ENCODE measurements around the gene AKAP17A.
"Not testable (repeated sequence)": the region's sequence is repeated elsewhere in the genome, so short reads cannot be mapped to it uniquely, and the experiment has no call there.

The AKAP17A gene, protein sequence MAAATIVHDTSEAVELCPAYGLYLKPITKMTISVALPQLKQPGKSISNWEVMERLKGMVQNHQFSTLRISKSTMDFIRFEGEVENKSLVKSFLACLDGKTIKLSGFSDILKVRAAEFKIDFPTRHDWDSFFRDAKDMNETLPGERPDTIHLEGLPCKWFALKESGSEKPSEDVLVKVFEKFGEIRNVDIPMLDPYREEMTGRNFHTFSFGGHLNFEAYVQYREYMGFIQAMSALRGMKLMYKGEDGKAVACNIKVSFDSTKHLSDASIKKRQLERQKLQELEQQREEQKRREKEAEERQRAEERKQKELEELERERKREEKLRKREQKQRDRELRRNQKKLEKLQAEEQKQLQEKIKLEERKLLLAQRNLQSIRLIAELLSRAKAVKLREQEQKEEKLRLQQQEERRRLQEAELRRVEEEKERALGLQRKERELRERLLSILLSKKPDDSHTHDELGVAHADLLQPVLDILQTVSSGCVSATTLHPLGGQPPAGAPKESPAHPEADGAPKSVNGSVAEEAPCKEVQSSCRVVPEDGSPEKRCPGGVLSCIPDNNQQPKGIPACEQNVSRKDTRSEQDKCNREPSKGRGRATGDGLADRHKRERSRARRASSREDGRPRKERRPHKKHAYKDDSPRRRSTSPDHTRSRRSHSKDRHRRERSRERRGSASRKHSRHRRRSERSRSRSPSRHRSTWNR

DNA sequence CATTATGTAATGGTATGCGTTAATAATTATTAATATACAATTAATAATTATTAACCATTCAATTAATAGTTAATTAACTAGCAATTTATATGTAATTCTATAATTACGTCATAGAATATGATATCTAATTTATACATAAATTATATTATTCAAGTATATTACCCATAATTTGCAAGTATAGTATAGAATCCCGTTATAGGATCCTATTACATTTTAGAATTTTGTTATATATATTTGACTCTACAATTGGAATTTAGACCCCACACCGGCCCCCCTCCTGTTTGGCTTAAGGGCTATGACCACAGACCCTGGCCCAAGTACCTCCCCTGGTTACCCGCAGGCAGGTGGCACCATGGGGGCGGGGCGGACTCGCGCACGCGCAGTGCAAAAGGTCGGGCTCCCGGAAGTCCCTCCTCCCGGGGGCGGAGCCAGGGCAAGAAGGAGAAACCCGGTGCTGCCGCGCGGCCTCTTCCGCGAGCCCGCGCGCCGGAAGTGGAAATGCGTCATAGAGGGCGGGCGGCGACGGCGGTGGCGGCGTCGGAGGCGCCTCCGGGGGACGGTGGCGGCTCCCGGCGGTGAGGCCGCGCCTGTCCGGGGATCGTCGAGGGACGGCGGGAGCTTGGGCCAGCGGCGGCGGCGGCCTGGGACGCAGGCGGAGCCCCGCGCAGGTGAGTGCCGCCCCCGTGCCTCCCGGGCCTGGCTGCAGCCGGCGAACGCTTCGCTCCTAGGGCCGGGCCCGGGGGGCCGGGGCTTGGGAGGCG, at the start of gene AKAP17A:
TSS of gene AKAP17A (plus strand) at position 503 of the 761 bp plus-strand sequence. CDS start 1,859 bp downstream, outside the sequence.
- DNase-seq (ENCODE audit: low read depth in 2 of 2): peak; percentile 97 to 99

DNA sequence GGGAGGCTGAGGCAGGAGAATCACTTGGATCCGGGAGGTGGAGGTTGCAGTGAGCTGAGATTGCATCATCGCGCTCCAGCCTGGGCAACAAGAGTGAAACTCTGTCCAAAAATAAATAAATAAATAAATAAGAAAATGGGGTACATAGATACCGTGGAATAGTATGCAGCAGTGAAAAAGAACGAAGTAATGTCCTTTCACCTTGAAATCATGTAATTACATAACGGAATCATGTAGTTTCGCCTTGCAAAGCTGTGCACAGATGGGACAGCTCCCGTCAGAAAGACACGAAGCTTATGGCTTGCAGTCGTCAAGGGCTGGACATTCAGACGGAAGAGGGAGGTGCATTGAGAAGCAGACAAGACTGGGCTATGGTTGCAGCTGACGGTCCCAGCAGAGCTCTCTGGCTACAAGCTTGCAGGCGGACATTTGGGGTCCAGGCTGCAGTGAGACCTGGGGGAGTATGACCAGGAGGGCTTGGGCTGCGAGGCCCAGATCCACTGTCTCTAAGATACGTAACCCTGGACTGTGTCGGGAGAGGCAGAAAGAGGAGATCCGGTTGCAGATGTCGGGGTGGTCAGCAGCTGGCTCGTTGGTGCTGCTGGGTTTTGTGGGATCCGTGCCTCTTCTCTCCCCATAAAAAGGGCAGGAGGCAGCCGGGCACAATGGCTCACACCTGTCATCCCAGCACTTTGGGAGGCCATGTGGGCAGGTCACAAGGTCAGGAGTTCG, 48.2 kb upstream of the AKAP17A start:
- no peak for DNase-seq (ENCODE audit: low read depth in 2 of 2)

DNA sequence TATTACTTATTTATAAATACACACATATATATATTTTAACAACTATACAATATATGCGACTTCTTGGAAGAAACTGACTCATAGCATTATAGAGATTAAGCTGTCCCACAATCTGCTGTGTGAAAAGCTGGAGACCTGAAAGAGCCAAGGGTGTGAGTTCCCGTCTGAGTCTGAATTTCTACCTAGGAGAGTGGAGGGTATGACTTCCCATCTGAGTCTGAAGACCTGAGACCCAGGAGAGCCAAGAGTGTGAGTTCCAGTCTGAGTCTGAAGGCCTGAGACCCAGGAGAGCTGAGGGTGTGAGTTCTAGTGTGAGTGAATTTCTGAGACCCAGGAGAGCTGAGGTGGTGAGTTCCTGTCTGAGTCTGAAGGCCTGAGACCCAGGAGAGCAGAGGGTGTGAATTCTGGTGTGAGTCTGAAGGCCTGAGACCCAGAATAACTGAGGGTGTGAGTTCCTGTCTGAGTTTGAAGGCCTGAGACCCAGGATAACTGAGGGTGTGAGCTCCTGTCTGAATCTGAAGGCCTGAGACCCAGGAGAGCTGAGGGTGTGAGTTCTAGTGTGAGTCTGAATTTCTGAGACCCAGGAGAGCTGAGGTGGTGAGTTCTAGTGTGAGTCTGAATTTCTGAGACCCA, 45.5 kb upstream of the AKAP17A start:
- DNase-seq (ENCODE audit: low read depth in 2 of 2): no peak

DNA sequence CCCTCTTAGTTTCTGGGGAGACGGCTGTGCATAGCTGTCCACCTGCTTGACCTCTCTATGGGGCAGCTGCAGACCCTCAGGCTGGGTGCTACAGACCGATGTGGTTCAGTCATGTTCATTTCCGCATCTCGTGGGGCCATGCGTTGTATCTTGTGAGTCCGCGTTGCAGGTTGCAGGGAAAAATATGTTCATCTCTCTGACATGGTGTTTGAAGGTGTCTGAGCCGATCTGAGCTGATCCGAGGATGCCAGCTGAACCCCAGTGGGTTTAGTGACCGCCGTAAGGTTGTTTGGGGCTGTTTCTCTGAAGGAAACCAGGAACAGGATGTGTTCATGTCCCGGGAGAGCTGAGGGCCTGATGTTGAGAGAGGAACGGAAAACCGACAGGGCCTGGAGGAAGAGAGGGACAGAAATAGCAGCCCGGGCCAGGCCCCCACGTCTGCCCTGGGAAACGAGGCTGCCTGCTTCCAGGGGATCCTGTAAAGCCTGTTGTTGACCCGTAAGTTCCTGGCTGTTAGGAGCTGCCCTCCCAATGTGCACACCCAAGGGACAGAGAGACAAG, 44.6 kb upstream of the AKAP17A start:
- no peak for DNase-seq (ENCODE audit: low read depth in 2 of 2)

DNA sequence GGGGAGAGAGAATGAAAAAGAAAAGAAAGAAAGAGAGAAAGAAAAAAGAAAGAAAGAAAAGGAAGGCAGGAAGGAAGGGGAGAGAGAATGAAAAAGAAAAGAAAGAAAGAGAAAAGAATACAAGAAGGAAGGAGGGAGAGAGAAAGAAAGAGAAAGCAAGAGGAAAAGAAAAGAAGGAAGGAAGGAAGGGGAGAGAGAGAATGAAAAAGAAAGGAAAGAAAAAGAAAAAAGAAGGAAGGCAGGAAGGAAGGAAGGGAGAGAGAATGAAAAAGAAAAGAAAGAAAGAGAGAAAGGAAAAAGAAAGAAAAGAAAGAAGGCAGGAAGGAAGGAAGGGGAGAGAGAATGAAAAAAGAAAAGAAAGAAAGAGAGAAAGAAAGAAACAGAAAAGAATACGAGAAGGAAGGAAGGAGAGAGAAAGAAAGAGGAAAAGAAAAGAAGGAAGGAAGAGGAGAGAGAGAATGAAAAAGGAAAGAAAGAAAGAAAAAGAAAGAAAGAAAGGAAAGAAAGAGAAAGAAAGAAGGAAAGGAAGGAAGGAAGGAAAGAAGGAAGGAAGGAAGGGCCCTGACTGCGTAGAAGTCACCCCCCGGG, 39.4 kb upstream of the AKAP17A start:
- DNase-seq (ENCODE audit: low read depth in 2 of 2): no peak

DNA sequence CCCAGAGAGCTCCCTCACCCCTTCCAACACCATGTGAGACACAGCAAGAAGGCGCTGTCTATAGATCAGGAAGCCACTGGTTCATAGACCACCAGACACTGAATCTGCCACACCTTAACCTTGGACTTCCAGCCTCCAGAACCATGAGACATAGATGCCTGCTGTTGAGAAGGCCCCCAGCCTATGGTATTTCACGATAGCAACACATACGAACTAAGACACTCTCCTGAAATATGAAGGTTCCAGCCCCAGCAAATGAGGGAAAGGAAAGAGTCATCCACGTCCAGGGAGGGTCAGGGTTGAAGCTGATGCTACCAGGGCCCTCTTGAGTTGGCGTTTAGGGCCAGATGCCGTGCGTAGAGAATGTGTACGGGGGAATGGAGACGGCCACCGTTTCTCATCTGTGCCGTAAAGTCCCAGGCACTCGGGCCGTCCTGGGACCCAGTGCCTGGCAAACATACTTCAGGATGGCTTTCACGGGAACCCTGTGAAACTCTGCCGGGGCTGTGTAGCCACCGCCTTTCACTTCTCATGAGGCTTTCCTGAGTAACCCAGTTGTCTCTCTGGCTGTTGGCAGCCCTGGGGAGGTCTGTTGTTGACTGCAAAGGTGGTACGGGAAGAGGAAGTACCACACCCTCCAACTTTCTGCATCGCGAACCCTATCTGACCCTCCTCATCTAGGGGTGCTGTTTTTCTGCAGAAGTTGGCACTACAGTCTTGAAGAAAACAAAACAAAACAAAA, 36.8 kb upstream of the AKAP17A start:
- no peak for DNase-seq (ENCODE audit: low read depth in 2 of 2)

DNA sequence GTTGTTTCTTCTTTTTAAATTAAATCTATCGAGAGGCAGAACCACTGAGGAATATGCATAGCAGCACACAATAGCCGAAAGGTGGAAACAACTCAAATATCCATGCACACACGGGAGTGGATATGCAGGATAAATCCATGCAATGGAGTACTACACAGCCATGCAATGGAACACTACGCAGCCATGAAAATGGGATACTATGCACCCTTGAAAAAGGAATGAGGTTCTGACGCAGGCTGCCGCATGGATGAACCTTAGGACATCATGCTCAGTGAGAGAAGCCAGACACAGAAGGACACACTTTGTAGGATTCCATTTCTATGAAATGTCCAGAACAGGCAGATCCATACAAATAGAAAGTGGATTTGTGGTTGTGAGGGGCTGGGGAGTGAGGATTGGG, 36.0 kb upstream of the AKAP17A start:
- no peak for DNase-seq (ENCODE audit: low read depth in 2 of 2)

DNA sequence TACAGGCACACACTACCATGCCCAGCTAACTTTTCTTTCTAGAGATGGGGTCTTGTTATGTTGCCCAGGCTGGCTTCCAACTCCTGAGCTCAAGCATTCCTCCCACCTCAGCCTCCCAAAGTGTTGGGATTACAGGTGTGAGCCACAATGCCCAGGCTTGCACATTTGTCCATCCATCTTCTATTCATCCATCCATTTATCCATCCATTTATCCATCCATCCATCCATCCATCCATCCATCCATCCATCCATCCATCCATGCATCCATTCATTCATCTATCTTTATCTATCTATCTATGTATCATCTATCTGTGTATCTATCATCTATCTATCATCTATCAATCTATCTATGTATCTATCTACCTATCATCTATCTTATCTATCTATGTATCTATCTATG, 34.0 kb upstream of the AKAP17A start:
- DNase-seq (ENCODE audit: low read depth in 2 of 2): not testable (repeated sequence)

DNA sequence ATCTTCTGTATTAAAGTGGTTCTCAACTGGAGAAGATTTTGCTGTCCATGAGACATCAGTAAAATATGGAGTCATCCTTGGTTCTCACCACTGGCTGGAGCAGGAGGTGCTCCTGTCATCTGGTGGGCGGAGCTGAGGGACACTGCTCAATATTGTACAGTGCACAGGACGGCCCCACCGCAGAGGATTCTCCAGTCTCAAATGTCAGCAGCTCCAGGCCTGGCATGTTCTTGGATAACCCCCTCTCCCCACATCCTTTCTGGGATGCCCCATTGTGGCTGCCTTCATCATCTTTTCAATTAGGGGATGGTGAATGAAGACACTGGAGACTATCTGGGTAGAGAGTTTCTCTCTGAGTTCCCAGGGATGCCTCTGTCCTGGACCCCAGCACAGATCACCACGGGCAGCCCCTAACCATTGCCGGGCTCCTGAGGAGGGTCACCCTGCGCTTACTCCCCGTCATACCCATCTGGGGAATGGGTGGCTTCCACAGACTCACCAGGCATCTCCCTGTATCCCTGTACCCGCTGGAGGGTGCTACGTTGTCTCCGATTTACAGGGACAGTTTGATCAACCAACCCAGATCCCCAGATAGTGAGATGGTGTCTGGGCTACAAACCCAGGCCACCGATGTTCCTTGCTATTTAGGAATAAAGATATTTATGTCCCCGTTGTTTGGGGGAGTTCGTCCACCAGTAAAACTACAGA, 32.5 kb upstream of the AKAP17A start:
- DNase-seq (ENCODE audit: low read depth in 2 of 2): no peak

DNA sequence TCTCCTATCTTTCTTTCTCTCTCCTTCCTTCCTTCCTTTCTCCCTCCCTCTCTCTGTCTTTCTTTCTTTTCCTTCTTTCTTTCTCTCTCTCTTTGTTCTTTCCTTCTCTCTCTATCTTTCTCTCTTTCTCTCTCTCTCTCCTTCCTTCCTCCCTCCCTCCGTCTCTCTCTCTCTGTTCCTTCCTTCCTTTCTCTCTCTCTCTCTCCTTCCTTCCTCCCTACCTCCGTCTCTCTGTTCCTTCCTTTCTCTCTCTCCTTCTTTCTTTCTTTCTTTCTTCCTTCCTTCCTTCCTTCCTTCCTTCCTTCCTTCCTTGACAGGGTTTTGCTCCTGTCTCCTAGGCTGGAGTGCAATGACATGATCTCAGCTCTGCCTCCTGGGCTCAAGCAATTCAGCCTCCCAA, 30.2 kb upstream of the AKAP17A start:
- no peak for DNase-seq (ENCODE audit: low read depth in 2 of 2)

DNA sequence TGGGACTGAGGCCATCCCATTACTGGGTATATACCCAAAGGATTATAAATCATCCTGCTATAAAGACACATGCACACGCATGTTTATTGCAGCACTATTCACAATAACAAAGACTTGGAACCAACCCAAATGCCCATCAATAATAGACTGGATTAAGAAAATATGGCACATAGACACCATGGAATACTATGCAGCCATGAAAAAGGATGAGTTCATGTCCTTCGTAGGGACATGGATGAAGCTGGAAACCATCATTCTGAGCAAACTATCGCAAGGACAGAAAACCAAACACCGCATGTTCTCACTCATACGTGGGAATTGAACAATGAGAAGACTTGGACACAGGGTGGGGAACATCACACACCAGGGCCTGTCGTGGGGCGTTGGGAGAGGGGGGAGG, 27.3 kb upstream of the AKAP17A start:
- DNase-seq (ENCODE audit: low read depth in 2 of 2): not testable (repeated sequence)

DNA sequence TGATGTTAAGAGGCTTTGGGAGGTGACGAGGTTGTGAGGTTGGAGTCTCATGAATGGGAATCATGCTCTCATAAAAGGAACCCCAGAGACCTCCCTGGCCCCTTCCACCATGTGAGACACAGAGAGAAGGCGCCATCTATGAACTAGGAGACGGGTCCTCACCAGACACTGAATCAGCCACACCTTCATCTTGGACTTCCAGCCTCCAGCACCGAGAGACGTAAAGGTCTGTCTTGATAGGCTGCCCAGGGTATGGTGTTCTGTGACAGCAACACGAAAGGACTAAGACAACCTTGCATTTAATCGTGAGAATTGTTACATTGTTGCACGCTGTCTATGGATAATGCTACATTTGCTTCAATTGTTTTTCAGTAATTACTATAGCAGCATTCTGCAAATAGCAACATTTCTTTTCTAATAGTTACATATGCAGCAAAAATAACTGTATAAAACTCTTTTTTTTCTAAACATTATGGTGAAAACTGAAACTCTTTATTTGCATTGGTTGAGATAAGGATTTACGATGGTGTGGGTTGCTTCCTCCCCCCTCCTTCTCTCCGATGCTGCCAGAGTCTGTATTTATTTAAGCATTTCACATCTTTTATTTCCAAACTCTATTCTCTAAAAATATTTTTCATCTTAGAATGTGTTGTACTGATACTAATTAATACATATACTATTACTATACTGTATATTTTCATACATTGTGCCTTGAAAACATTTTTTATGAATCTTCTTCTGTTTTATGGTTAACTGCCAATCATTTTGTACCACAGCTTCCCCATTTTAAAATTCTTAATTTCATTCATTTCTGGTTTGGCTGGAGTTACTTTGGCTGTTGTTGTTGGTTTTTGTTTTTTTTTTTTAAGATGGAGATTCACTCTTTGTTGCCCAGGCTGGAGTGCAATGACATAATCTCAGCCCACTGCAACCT, 26.4 kb upstream of the AKAP17A start:
- no peak for DNase-seq (ENCODE audit: low read depth in 2 of 2)

DNA sequence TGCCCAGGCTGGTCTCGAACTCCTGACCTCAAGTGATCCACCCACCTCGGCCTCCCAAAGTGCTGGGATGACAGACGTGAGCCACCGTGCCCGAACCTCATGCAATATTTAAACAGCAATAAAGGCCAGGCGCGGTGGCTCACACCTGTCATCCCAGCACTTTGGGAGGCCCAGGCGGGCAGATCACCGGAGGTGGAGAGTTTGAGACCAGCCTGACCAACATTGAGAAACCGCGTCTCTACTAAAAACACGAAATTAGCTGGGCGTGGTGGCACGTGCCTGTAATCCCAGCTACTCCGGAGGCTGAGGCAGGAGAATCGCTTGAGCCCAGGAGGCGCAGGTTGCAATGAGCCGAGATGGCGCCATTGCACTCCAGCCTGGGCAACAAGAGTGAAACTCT, 17.2 kb upstream of the AKAP17A start:
- DNase-seq (ENCODE audit: low read depth in 2 of 2): not testable (repeated sequence)

DNA sequence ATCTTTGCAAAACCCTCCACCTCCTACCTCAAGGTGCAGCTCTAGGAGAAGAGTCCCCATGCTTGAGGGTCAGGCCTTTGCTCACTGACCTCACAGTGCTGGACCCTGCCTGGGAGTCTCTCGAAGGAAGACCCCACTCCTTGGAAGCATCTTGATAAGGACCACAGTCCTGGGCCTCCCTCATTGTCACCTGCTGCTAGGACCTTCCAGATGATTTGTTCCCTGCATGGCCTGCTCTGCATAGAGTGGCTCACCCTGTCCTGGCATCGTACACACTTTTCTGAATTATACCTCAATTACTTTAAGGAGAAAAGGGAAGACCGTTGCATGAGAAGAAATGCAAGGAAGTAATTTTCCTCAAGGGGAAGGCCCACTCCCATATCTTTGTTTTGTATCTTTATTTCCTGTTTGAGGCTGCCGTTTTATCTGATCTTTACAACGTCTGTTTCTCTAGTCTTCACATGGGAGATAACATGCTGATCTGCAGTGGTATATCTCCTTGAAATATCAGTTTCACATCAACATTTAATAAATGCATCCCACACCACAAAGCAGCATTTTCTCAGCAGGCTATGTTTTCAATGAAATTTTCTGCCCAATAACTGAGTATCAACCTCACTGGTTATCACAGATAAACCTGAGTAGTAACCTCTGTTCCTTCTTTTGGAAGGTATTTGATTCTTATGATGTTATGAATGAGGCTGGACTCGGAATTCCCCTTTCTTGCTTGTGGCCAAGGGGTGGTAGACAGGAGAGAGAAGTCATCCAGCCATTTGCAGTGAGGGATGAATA, 15.0 kb upstream of the AKAP17A start:
- no peak for DNase-seq (ENCODE audit: low read depth in 2 of 2)

DNA sequence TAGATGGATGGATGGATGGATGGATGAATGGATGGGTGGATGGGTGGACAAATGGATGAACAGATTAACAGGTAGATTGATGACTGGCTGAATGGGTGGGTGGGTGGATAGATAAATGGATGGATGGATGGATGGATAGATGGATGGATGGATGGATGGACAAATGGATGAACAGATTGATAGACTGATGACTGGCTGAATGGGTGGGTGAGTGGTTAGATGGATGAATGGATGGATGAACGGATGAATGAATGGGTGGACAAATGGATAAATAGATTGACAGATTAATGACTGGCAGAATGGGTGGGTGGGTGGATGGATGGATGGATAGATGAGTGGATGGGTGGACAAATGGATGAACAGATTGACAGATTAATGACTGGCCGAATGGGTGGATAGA, 13.6 kb upstream of the AKAP17A start:
- DNase-seq (ENCODE audit: low read depth in 2 of 2): no peak

DNA sequence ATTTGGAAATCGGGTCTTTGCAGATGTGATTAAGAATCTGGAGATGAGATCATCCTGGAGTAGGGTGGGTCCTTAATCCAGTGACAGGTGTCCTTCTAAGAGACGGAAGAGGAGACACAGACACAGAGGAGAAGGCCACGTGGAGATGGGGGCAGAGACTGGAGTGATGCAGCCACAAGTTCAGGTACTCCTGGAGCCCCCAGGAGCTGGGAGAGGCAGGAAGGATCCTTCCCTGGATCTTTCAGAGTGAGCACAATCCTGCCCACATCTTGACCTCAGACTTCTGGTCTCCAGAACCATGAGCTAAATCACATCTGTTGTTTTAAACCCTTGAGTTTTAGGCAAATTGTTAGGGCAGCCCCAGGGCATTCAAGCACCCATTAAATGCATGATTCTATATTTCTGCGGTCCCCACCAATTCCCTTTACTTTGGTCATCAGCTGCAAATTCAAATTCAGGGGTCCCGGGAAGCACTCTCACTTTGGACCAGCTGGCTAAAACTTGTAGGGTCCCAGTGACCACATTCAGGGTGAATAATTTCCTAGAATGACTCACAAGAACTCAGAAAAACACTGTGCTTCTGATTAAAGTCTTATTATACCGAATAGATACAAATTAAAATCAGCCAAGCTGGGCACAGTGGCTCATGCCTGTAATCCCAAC, 12.8 kb upstream of the AKAP17A start:
- no peak for DNase-seq (ENCODE audit: low read depth in 2 of 2)

DNA sequence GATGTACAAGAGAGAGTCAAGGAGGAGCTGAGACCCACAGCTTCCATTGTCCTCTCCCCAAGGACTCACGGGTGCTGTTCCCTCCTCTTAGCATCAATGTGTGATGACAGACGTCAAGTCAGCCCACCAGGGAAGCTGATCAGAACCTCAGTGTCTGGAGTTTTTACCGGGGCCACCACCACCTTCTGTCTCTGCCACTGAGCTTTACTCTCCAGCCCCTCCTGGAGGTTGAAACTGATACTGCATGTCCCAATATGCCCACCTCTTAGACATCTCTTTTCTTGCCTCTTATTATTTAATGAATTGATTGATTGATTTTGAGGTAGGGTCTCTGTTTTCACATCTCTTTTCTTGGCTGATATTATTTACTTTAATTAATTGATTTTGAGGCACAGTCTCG, 10.3 kb upstream of the AKAP17A start:
- DNase-seq (ENCODE audit: low read depth in 2 of 2): peak; percentile 33 to 44
